NCI-H460 (cell line): ENCODE results near the gene ATG2B. TPM values are rescaled to one million over a fixed set of nuclear protein-coding genes. Genes with fewer than 3 reads are reported as not detected.

Source experiments
- DNase-seq: peaks from one replicate; pipeline ENCODE4 v3.0.0-alpha.2; 2016; ENCODE audit warnings: low read depth; ENCODE audit errors: extremely low read depth
- polyA plus RNA-seq: library from polyadenylated mRNA; depleted of rRNA; stranded (reverse); fragments of >200 nt; gene quantifications from 2 replicates; pipeline ENCODE4 v1.2.3, GENCODE V29; 2014; cell fraction: nucleus; rRNA removed
- total RNA-seq: library from RNA; depleted of rRNA; stranded (reverse); fragments of >200 nt; shearing (Covaris generic); gene quantifications from 2 replicates; pipeline ENCODE4 v1.2.3, GENCODE V29; 2014; rRNA removed

Gene ATG2B, protein sequence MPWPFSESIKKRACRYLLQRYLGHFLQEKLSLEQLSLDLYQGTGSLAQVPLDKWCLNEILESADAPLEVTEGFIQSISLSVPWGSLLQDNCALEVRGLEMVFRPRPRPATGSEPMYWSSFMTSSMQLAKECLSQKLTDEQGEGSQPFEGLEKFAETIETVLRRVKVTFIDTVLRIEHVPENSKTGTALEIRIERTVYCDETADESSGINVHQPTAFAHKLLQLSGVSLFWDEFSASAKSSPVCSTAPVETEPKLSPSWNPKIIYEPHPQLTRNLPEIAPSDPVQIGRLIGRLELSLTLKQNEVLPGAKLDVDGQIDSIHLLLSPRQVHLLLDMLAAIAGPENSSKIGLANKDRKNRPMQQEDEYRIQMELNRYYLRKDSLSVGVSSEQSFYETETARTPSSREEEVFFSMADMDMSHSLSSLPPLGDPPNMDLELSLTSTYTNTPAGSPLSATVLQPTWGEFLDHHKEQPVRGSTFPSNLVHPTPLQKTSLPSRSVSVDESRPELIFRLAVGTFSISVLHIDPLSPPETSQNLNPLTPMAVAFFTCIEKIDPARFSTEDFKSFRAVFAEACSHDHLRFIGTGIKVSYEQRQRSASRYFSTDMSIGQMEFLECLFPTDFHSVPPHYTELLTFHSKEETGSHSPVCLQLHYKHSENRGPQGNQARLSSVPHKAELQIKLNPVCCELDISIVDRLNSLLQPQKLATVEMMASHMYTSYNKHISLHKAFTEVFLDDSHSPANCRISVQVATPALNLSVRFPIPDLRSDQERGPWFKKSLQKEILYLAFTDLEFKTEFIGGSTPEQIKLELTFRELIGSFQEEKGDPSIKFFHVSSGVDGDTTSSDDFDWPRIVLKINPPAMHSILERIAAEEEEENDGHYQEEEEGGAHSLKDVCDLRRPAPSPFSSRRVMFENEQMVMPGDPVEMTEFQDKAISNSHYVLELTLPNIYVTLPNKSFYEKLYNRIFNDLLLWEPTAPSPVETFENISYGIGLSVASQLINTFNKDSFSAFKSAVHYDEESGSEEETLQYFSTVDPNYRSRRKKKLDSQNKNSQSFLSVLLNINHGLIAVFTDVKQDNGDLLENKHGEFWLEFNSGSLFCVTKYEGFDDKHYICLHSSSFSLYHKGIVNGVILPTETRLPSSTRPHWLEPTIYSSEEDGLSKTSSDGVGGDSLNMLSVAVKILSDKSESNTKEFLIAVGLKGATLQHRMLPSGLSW (N-terminal part only)
- 10.1 and 13.1 TPM in 2 replicates for total RNA-seq
- 5.9 and 7.8 TPM in 2 replicates for polyA plus RNA-seq

DNA sequence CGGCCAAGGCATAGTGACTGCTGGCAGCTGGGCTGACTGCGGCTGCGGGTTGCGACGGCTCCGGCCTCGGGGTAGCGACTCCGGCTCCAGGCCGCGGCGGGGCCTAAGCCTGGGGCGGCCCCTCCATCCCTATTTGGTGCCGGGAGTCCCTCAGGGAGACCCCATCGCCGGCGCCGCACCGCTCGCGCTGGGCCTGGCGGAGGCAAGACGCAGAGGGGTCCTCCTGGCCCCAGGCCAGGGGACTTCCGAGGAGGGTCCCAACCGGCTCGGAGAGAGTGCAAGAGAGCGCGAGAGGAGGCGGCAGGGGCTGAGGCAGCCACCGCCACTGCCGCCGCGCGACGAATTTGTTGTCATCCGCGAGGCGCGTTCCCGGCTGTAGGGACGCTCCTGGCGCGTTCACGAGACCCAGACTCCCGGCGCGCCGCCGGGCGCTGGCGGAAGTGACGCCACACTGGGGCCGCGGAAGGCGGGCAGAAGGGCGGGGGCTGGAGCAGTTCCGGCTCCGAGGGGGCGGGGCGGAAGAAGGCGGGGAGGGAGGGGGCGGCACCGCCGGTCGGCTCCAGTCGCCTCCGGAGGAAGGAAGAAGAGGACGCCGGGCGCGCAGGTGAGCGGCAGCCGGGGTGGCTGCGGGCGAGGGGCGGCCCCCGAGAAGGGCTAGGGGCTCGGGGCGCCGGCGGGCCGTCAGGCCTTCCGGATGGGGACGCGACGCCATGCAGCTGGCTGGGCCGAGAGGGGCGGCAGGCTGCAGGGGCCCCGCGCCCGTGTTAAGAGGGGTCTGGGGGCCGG lies at the start of gene ATG2B, which contains the start of gene GSKIP:
Gene ATG2B, minus strand, starts transcription at position 377 of the 786 bp plus-strand sequence. Its CDS starts 365 bp downstream, at position 12.
Gene GSKIP, plus strand, starts transcription at position 562 of the 786 bp plus-strand sequence. CDS start 18,722 bp downstream, outside the sequence.
- DNase-seq = peak; percentile 91

DNA sequence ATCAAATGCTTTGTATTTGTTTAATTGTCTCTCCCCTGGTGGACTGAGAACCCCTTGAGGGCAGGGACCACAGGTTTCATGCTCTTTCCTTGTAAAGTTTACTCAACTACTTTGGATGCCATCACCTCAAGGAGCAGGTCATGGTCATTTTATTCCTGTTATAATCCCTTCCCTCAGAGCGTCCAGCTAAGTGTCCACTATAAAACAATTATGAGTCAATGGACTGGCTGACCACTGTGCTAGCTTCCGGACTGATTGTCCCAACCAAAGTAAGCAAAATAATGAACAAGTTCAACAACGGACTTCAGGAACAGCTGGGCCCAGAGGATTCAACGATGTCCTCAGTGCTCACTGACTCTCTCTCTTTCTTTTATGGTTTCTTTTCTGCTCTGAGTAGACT lies 47.0 kb upstream of the ATG2B start:
- no peak for DNase-seq

DNA sequence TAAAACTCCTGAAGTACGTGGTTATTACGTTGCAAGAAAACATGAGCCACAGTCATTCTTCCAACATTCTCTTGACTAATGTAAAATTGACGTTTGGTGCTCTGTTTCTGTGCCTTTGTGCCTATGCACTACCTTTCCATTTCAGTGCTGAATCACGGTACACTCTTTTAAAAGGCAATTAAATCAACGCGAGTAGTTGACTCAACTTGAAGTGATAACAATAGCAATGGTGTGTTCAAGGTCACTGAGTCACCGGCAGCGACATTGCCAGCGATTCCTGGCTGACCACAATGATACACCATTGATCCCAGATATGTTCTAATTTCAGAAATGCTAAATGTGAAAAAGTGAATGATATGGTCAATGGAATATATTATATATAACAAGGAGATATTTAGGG lies 46.6 kb upstream of the ATG2B start:
- DNase-seq = no peak

DNA sequence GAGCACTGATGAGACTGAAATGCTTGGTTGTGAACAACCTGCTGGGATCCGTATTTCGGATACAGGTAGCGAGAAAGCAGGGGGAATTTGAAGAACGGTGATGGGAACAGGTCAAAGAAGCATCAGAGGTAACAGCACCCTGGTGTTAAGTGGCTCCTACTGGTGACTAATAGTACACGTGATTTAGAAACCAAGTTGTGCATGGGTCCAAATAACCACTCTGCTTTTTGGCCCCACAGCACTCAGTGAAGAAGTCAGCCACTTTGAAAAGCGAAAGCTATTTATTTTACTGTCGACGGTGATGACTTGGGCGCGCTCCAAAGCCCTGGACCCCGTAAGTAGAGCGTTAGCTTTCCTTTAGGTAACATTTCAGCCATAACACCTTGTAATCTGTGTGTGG lies 45.5 kb upstream of the ATG2B start:
- no peak for DNase-seq

DNA sequence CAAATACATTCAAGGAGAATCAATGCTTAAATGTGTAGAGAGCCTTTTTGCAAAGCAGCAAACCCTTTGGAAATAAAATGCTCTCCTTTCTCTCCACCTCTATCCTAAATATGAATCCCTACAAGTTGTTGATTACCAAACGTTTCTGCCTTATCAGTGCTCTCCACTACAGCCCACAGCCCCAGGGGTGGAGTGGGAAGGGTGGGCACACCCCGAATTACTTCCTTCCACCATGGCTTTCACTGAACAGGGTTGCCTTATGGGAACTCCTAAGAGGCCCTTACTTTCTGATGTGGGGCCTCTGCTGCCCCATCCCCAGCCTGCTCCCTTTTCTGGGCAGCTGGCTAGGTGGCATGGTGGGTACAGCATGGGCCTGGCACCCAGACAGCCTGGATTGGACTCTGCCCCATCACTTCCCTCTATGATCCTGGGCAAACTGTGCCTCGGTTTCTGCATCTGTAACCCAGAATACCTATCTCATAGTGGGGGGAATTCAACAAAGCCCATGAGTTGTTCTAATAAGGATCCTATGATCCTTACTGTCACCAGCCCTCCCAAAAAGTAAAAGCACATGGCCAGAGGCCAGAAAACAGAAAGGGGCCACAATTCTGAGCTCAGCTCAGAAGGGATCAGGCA lies 44.9 kb upstream of the ATG2B start:
- no peak for DNase-seq

DNA sequence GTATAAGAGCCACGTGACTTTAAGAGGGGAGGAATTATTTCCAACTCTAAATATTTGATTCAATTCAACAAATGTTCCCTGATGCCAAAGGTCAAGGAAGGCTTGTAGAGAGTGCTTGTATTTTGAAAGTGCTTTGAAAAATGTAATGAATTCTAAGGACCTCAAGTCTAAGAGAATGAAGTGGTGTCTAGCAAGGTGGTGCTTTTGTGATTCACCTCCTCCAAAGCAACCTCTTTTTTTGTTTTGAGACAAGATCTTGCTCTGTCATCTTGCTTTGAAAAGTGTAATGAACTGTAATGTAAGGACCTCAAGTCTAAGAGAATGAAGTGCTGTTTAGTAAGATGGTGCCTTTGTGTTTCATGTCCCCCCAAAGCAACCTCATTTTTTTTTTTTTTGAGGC lies 42.5 kb upstream of the ATG2B start:
- no peak for DNase-seq

DNA sequence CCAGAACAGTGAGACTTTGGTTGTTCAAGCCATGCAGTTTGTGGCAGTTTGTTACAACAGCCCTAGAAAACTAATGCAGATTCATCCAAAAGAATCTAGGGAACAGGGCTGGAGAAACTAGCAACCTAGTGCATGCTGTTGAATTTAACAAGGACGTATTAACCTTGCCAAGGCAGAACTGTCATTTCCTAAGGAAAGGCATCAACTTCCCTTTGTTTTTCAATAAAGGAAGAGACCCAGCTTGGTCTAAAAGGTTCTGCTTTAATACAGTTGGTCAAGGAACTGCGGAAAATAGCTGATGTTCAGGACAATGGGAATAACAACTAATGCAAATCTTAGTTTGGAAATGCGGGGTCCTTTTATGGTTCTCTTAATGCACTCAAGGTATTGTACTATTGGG lies 40.3 kb upstream of the ATG2B start:
- no peak for DNase-seq

DNA sequence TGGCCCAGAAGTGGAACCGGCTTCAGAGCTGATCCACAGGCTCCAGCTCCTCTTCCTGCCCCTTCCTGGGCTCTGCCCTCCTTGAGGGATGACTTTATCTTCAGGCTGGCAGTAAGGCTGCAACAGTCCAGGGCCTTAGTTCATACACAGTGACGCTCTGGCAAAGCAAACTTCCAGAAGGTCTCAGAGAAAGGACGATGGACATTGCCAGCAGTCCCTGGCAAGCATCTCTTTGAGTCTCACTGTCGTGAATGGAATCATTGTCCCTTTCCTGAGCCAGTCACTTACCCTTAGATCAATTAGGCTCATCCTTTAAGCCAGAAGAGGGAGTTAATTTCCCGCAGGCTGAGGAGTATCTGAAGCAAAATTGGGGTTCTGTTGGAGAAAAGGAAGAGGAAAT lies 37.4 kb upstream of the ATG2B start:
- DNase-seq = no peak

DNA sequence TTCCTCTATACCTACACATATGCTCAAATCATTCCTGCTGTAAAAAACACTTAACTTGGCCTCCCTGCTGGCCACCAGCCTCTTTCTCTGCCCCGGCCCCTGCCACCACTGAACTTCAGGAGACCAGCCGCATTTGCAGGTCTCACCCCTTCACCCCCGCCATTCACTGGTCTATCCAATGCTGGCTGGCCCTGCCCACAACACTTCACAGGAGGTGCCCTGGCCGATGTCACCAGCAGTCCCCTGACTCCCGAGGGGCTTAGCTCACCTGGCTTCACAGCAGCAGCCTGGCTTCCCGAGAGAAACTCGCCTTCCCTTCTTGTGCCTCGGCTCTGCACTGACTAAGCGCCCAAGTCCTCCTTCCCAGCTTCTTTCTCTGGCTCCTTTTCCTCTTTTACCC lies 36.3 kb upstream of the ATG2B start:
- DNase-seq = no peak

DNA sequence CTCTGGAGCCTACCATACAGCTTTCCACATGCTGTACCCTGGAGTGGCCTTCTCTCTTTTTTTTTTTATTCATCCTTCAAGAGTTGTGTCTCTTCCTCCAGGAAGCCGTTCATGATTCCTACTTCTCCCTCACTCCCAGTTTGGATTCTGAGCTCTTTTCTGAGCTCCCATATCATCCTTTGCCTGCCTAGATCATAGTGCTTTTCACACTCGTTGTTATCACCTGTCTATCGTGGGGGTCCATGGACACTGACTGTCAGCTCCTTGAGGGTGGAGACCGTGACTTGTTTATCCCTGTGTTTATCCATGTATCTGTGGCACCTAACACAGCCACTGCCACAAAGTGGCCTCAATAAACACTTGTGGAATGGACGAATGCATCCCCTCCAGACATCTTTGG lies 35.8 kb upstream of the ATG2B start:
- DNase-seq = no peak

DNA sequence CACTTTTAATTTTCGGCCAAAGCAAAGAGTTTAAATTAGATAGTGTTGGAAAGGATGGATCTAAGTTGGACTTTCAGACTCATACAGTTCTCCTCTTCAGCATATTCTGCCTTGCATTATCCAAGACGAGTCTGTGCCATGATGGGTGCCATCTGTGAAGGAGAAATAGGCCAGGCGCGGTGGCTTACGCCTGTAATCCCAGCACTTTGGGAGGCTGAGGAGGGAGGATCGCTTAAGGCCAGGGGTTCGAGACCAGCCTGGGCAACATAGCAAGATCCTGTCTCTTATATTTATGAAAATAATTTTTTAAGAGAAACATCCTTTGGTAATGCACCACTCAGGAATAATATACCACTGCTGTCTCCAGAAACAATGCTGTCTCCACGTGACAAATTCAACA lies 35.3 kb upstream of the ATG2B start:
- DNase-seq = no peak

DNA sequence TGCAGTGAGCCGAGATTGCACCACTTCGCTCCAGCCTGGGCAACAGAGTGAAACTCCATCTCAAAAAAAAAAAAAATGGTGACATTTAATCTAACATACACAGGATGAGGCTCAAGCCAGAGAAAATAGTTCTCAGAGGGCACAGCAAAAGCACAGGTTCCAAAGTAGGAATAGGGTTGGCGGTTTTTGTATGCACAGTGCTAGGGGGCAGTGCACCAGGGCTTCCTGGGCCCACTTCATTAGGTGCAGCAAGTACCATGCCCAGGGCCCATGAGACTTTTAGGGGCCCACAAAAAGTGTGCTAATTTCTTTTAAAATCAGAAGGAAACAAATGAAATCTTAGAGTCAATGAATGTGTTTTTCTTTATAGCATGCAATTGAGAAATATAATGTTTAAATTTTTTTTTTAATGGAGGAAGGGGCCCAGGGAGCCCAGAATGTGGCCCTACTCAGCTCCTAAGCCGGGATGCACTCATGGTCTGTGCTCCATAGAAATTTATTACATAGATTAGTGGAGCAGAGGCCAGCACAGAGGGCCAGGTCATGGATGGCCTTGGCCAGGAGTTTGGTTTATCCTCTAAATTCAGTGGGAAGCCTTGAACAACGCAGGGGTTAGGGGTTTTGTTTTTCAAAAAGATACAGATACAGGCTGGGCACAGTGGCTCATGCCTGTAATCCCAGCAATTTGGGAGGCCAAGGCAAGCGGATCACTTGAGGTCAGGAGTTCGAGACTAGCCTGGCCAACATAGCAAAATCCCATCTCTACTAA lies 31.1 kb upstream of the ATG2B start:
- DNase-seq = no peak

DNA sequence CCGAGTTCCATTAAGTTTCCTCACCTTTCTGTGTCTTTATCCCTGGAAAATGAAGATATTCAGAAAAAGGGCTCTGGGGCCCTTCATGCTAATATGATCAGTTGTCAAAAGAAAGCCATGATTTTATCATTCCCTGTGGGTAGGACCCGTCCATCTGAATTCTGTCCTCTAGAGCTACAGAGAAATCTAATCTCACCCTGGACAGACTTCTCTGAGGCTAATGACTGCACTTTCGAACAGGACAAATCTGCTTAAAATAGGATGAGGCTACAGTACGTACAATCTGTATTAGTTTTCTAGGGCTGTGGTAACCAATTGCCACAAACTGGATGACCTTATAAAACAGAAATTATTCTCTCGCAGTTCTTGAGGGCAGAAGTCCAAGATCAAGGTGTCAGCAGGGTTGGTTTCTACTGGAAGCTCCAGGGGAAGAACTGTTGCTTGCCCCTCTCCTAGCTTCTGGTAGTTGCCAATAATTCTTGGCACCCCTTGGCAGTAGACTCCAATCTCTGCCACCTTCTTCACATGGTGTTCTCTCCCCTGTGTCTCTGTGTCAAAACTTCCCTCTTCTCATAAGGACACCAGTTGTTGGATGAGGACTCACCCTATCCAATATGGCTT lies 30.0 kb upstream of the ATG2B start:
- no peak for DNase-seq

DNA sequence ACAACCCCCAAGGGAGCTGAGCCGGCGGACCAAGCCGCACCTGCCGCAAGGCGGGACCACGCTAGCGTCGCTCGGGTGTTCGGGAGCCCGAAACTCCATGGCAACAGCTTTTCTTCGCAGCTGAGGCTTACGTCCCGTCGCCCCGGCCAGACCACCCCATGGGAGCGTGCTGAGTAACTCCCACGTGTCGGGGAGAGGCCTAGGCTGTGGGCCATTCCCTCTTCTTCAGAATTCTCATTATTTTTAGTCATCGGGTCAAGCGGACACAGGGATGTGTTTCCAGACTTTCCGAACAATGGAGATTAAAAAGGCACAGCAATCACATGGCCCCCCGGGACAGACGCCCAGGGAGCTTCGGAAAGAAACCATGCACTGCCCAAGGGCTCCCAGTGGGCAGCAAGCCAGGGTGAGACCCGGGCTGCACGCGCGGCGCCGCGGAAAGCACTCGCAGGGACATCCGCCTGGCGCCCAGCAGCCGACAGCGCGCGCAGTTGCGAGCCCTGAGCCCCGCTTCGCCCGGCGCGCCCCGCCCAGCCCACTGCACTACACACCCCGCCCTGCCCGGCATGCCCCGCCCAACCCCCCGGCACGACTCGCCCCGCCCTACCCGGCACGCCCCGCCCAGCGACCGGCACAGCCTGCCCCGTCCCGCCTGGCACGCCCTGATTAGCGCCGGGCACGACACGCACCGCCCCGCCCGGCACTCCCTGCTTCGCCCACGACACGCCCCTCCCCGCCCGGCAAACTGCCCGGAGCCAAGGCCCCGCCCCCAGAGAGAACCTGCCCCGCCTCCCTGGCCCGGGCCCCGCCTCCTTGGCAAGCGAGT lies 28.4 kb upstream of the ATG2B start:
- DNase-seq = peak; percentile 94

DNA sequence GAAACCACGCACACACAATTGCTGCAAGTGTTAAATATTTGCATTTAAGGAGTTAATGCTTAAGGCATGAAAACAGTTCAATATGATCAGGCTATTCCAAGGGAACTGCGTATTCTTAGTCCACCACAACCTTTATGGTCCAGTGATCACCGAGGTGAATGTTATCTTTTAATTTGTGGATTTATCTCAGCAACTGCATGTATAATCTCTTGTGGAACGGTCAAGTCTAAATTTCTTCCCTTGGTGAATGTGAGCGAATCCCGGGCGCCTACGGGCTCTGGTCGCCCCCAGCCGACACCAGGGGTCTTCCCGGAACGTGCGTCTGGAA lies 27.8 kb upstream of the ATG2B start:
- no peak for DNase-seq

DNA sequence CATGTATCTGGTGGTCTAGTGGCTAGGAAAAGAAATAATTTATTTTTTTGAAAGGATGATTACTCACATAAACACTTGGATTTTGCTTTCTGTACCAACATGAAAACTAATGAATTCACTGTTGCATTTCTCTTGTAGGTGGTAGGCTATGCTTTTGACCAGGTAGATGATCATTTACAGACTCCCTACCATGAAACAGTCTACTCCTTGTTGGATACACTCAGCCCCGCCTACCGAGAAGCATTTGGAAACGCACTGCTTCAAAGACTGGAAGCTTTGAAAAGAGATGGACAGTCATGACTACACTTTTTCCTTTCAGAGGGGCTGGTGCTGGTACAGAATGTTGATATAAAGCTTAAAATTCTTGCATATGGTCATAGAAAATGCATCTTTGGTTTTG lies 22.2 kb upstream of the ATG2B start:
- no peak for DNase-seq

DNA sequence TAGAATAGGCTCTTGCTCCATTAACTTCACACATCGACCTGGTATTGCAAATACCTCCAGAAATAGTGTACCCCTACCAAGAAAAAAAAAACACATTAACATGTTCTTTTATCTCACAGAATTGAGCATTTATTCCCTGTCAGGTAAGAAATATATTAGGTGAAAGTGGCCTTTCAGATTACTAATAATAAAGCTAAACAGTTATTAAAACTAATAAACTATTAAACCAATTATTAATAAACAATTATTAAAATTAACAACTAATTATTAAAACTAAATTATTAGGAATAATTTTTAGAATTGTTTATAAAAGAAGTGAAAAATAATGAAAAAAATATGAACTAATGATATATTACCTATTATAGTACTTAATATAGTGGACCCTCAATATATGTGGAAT lies 21.6 kb upstream of the ATG2B start:
- DNase-seq = no peak

DNA sequence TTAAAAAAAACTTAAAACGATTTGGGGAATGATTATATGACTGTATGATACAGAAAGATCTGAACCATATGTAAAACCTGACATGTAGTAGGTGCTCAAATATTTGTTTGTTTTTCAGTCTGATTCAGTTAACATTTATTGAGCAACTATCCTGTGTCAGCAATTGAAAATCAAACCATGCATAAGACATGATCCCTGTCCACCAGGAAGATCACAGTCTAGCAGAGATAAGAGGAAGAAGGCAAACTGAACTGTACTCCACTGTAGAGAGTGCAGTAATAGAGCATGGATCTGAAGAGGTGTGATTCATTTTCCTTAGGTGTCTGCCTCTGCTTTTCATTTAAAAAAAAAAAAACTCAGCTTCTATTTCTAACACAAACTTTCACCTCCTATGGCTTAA lies 20.9 kb upstream of the ATG2B start:
- no peak for DNase-seq
